GM12891 (cell line): ENCODE data around the gene CMSS1.

ENCODE experiments used
- DNase-seq: peaks from one replicate; pipeline ENCODE4 v3.0.0; 2011; ENCODE audit warnings: low spot score; ENCODE audit not compliant: insufficient read length
- FAIRE-seq: peaks from 2 replicates; lab custom pipeline; 2011; peaks lifted over from hg19 to GRCh38; lab: Jason Lieb, UNC
- PAX5 ChIP-seq: IDR thresholded peaks from 2 replicates; pipeline ENCODE4 v1.6.1; 2011; ENCODE audit warnings: low read length, moderate library complexity, mild to moderate bottlenecking; ENCODE audit not compliant: insufficient read depth, severe bottlenecking
- POLR2A ChIP-seq: IDR thresholded peaks from 2 replicates; pipeline ENCODE4 v1.6.1; 2011; ENCODE audit warnings: low read depth, low read length, control low read depth
- POLR2AphosphoS5 ChIP-seq: IDR thresholded peaks from 2 replicates; pipeline ENCODE4 v1.6.1; 2011; ENCODE audit warnings: low read depth, low read length, control low read depth
- POU2F2 ChIP-seq: IDR thresholded peaks from 2 replicates; pipeline ENCODE4 v1.6.1; 2011; ENCODE audit warnings: low read depth, mild to moderate bottlenecking, control low read depth, low read length, moderate library complexity
- SPI1 ChIP-seq: IDR thresholded peaks from 2 replicates; pipeline ENCODE4 v1.6.1; 2011; ENCODE audit warnings: low read depth, low read length, control low read depth
- TAF1 ChIP-seq: IDR thresholded peaks from 2 replicates; pipeline ENCODE4 v1.6.1; 2011; ENCODE audit warnings: low read depth, low read length, control low read depth

CMSS1 gene

DNA sequence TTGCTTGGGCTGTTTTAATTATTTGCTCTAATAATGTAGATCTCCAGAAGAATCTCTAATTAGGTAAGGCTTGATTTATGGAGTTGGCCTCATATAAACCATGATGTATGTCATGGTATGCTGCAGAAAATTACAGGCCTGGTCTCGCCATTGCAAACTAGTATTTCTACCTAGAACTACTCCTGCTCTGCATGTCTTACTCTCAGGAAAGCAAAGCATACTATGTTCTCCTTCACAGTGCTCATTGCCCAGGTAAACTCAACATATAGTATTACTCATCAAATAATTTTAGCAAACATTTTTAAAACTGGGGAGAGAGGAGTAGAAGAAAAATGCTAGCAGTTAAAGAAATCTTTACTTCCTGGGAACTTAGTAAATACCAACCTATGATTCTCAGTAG lies 205.9 kb downstream of the CMSS1 start:
- TF ChIP-seq POLR2AphosphoS5 (no peak), SPI1 (no peak), POLR2A (no peak), PAX5 (no peak), POU2F2 (no peak), TAF1 (no peak)
- no peak for FAIRE-seq

DNA sequence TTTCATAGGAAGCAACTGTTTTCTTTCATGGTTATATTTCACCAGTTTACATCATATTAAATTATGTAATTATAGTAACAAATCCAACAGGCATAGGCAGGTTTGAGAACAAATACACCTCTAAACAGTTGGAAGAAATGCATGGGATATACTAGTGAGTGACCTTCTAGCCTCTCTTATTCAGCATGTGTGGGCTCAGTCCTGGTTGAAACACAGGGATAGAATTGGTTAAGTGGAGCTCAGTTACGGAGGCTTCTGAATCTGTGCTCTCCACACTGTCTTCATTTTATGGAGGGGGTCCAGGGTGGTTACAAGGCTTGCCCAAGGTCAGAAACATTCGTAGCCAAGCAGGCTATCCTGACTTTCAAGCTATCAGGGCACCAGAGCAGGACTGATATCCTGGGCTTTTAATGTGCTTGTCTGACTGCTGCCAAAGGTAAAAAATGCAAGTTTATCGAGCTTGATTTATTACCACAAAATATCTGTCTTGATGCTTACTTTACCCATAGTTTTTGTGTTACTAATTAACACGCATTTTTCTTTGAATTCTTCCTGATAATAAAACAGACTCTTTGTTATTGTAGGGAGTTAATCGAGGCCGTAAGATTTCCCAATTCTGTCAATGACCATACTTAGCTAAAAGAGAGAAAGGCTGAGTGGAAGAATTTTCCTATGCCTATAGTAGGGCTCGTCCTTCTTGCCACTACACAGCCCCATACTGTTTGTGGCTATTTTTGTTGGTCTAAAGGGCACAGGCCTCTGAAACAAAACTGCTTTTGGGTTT lies 207.1 kb downstream of the CMSS1 start:
- DNase-seq (no peak), FAIRE-seq (no peak)
- TF ChIP-seq POLR2A (no peak), POLR2AphosphoS5 (no peak), TAF1 (no peak), SPI1 (no peak), POU2F2 (no peak), PAX5 (no peak)

More for the DNA sequence above, 205.9 kb downstream of the CMSS1 start:
- DNase-seq, result no peak

DNA sequence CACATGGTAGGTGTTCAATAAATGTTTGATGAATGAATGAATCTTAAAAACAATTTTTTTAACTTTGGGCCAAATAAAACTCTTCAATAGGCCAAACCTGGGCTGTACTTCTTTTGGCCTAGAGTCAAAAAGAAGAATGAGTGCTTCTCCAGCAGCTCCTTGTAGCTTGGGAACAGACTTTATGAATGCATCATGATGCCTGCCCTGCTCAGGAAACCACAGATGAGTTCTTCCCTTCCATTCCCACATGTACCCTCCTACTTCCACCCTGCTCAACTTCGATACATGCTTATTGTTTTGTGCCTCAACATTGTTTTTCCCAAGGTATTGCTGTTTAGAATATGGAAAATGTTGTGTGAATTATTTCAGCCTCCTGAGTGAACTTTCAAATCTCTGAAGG lies 209.7 kb downstream of the CMSS1 start:
- DNase-seq (no peak), FAIRE-seq (peak; percentile 28)
- no peak for TF ChIP-seq POLR2A
- TF ChIP-seq PAX5, result no peak
- no peak for TF ChIP-seq POLR2AphosphoS5
- TF ChIP-seq SPI1, result no peak
- no peak for TF ChIP-seq POU2F2
- no peak for TF ChIP-seq TAF1

DNA sequence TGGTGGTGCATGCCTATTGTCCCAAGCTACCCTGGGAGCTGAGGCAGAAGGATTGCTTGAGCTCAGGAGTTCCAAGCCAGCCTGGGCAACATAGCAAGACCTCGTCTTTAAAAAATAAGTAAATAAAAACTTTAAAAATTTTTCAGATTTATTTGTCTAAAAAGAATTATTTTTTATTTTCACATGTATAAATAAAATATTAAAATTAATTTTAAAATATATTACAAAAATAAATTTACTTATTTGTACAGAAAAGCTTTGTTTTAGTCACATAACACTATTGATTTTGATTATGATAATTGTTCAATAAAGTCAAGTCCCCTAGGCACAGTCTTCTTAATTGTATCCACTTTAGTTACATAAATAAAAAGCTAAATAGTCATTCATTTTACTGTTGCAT lies 211.4 kb downstream of the CMSS1 start:
- no peak for TF ChIP-seq POLR2AphosphoS5
- no peak for TF ChIP-seq TAF1
- TF ChIP-seq POLR2A, result no peak
- no peak for TF ChIP-seq POU2F2
- no peak for TF ChIP-seq SPI1
- no peak for TF ChIP-seq PAX5
- no peak for DNase-seq
- FAIRE-seq, result no peak

DNA sequence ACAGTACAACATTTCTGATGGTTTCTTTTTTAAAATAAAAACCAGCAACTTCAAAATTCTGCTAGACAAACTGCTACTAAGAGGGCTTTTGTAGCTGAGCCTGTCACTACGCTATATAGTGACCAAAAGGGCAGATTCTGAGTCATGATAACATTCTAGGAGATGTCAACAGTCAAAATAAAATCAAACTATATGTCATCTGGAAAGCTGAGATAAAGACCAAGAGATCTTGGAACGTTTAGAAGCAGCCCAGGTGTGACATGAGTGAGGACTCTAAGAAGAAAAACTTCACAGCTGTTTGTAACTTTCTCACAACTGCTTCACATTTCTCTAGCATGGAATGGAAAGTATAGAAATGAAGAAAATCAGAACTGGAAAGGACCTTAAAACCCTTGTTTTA lies 212.0 kb downstream of the CMSS1 start:
- TF ChIP-seq POU2F2 (no peak), TAF1 (no peak), POLR2AphosphoS5 (no peak), POLR2A (no peak), PAX5 (no peak), SPI1 (no peak)
- no peak for DNase-seq
- FAIRE-seq, result peak; percentile 28

DNA sequence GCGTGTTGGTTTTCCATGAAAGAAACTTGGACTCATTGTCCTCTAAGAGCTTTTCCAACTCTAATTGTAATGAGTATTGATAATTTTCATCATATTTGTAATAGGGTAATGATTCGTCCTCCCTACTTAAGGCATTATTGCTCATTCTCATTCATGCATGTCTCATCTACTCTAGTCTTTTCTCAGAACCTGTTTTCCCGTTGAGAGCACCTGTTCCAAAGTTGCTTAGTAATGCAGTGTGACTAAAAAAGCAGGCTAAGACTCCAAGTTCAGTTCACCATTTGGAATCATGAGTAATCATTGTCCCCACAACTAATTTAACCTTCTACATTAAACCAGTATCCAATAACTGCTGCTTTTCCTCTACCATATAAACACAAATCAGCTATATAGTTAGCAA lies 212.7 kb downstream of the CMSS1 start:
- TF ChIP-seq SPI1, result peak; percentile 43
- no peak for TF ChIP-seq PAX5
- FAIRE-seq, result peak; percentile 84
- no peak for DNase-seq

DNA sequence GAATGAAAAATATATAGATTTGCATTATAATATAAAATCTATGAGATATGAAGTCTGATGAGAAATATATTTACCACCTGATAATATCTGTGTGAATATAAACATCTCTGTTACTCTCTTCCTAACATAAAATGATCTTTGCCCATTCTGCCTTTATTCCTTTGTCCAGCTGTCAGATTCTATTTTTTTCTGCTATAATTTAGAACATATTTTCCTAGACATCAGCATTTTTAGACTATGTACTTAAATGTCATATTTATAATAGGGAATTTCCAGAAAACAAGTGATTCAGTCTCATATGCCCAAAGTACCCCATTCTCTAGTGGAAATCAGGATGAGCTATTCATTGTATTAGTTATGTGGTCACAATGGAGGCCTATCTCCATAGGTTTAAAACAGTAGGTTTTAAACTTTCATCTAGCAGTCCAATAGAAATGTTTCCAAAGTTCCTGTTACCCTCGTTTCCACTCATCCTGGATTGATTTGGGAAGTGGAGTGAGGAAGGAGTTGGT lies 213.3 kb downstream of the CMSS1 start:
- TF ChIP-seq SPI1 (no peak), POLR2AphosphoS5 (no peak), POU2F2 (no peak), POLR2A (no peak), TAF1 (no peak), PAX5 (no peak)
- DNase-seq, result no peak
- FAIRE-seq, result no peak

DNA sequence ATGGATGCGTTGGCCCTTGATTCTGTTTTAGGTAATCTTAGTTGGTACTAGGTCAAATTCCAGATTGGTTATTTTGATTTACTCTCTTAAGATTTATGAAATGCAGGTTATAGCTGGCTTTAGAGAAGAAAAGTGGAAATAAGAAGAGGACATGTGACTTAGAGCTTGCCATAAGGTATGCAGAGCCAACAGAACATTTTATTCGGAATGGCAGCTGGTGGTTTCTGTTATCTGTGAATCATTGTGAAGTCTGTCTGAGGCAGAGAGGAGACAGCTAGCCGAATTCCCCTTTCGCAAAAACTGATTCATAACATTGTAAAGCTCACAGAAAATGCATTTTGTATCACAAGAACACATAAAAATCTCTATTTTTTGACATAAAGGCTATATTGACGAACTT lies 214.6 kb downstream of the CMSS1 start:
- FAIRE-seq, result peak; percentile 56
- TF ChIP-seq POLR2A (no peak), POLR2AphosphoS5 (no peak), POU2F2 (no peak), TAF1 (no peak), PAX5 (no peak), SPI1 (no peak)
- no peak for DNase-seq

DNA sequence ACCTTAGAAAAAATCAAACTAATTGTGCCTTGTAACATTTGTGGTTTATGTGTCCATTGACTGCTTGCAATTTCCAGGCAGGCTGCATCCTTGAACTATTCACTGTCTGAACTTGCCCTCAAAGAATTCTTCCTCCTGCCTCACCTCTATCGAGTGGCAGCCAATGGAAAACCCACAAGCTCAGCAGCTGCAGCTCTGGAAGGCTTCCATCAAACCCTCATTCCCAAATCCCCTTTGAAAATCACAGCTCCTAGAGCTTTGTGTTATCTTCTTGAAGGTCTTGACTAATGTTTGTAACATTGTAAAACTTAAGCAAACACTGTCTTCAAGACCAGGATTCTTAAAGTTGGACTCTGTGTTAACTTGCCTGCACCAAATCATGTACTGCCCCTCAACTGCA lies 215.5 kb downstream of the CMSS1 start:
- no peak for DNase-seq
- no peak for FAIRE-seq

More for the DNA sequence above, 215.5 kb downstream of the CMSS1 start:
- TF ChIP-seq POU2F2 (no peak), SPI1 (no peak), TAF1 (no peak), POLR2AphosphoS5 (no peak), POLR2A (no peak), PAX5 (no peak)
